Prostate gland (tissue), 2 donors: ENCODE measurements around the gene CACNA1E. TPM values are rescaled to one million over a fixed set of nuclear protein-coding genes. Genes with fewer than 3 reads are reported as not detected.

Experiments used
- DNase-seq: peaks from one replicate; pipeline ENCODE4 v3.0.0-alpha.2; 2019; ENCODE audit warnings: low spot score
- H3K27ac ChIP-seq, 2 donors: fragments of 200-600 bp; sonication (generic); 2 replicates each; pipeline ENCODE4 v1.5.1; 2017 to 2019
- H3K27me3 ChIP-seq: fragments of 200-600 bp; sonication (generic); replicated peaks from 2 replicates; pipeline ENCODE4 v1.5.1; 2019; ENCODE audit not compliant: insufficient read depth
- H3K36me3 ChIP-seq, 2 donors: fragments of 200-600 bp; sonication (generic); 1 replicate in 1 of 2; 2 replicates in 1 of 2; pipeline versions ENCODE4 v1.5.1 to v1.8.1; 2017 to 2019
- H3K4me1 ChIP-seq: fragments of 200-600 bp; sonication (generic); replicated peaks from 2 replicates; pipeline ENCODE4 v1.5.1; 2019
- H3K4me3 ChIP-seq, 2 donors: fragments of 200-600 bp; sonication (generic); 2 replicates each; pipeline ENCODE4 v1.5.1; 2017 to 2019
- H3K9me3 ChIP-seq: fragments of 200-600 bp; sonication (generic); 2 replicates; pipeline ENCODE4 v1.5.1; 2017
- POLR2A ChIP-seq: fragments of 450-650 bp; IDR thresholded peaks from one replicate; pipeline ENCODE4 v1.6.1; 2016; ENCODE audit warnings: antibody characterized with exemption, mild to moderate bottlenecking
- POLR2AphosphoS5 ChIP-seq: sonication (generic); formaldehyde crosslinking; IDR thresholded peaks from one replicate; pipeline ENCODE4 v1.6.1; 2017; ENCODE audit warnings: antibody characterized with exemption
- WGBS: methylation state at CpG from one replicate; pipeline ENCODE4 v1.1.5; 2018; 5-methylcytosine and 5-hydroxymethylcytosine counted together
- intact Hi-C: fragments of 100-400 bp; cut with DNase I; formaldehyde crosslinking; loops from one replicate; pipeline ENCODE4 v1.14.2; 2022
- total RNA-seq, 2 donors: library from RNA; depleted of rRNA; stranded (reverse); fragments of >200 nt; gene quantifications; one replicate each; pipeline ENCODE4 v1.1.0, GENCODE V29; 2016
- TF ChIP-seq, protein P1 (sequence below), 4 experiments: fragments of 200-600 bp in 2 of 4; fragments of 450-650 bp in 2 of 4; sonication (generic) in 2 of 4; IDR thresholded peaks; 1 replicate in 3 of 4; 2 replicates in 1 of 4; pipeline ENCODE4 v1.5.1; 2016 to 2019; ENCODE audit warnings: antibody characterized with exemption in 4 of 4, mild to moderate bottlenecking in 2 of 4, moderate library complexity in 2 of 4

The CACNA1E gene
- total RNA-seq, 2 donors from 2014 or later, result 4.1 TPM; not detected in 1

DNA sequence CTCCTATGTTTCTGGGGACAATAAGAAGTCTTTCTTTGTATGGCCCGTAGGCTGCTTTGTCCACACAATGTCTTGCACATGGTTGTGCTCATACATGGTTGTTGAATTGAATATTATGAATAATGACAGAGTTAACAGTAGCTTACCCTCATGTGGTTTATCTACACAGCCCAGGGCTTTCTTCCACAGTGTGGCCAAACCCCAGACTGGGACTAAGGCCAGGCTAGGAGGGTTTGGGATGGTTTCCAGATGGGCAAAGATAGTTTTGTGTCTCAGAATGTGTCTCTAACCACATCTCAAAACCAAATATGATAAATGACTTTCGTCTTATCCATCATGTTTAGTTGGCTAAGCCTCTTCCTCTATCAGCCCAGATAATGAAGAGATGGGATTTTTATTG is 65.2 kb downstream of the CACNA1E start:
- intact Hi-C loops, result no loop called here
- Histone ChIP-seq H3K36me3 (no peaks in the 10 kb centered on the region), H3K9me3 (no peaks in the 10 kb centered on the region), H3K4me1 (no peaks in the 10 kb centered on the region), H3K27ac (no peak overlapping the region), H3K27me3 (no peaks in the 10 kb centered on the region), H3K4me3 (no peak overlapping the region)
- 95% methylated on average over 2 of the region's 2 CpGs for WGBS
- TF ChIP-seq, protein P1, sequence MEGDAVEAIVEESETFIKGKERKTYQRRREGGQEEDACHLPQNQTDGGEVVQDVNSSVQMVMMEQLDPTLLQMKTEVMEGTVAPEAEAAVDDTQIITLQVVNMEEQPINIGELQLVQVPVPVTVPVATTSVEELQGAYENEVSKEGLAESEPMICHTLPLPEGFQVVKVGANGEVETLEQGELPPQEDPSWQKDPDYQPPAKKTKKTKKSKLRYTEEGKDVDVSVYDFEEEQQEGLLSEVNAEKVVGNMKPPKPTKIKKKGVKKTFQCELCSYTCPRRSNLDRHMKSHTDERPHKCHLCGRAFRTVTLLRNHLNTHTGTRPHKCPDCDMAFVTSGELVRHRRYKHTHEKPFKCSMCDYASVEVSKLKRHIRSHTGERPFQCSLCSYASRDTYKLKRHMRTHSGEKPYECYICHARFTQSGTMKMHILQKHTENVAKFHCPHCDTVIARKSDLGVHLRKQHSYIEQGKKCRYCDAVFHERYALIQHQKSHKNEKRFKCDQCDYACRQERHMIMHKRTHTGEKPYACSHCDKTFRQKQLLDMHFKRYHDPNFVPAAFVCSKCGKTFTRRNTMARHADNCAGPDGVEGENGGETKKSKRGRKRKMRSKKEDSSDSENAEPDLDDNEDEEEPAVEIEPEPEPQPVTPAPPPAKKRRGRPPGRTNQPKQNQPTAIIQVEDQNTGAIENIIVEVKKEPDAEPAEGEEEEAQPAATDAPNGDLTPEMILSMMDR (IDR thresholded peaks at IDR 0.05), result no peak
- TF ChIP-seq POLR2A, result no peak
- TF ChIP-seq POLR2AphosphoS5, result no peak
- DNase-seq, result no peak

DNA sequence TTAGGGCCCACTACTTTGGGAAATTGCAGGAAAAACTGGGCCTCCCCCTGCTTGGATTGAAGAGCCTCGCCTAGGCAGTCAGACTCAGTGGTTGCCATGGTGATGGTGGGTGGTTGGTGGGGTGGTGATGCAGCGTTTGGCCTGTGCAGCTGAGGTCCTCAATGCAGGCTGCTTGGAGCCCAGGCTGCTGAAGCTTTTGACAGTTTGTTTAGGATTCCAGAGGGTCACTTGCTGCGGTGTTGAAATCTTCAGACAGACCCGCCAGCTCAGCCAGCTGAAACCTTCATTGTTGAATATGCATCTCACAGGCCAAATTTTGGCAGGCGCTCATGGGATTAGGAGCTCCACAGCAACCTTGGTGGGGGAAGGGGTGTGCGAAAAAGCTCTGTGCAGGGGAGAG is 67.9 kb downstream of the CACNA1E start:
- H3K4me3 ChIP-seq, result no peak overlapping the region
- no peaks in the 10 kb centered on the region for H3K27me3 ChIP-seq
- no peak overlapping the region for H3K27ac ChIP-seq
- H3K36me3 ChIP-seq, result no peaks in the 10 kb centered on the region
- DNase-seq, result no peak
- 49% methylated on average over 6 of the region's 6 CpGs for WGBS
- no peaks in the 10 kb centered on the region for H3K4me1 ChIP-seq
- intact Hi-C loops, result no loop called here
- TF ChIP-seq POLR2A (no peak), POLR2AphosphoS5 (no peak)
- TF ChIP-seq, protein P1 (IDR thresholded peaks at IDR 0.05), result no peak
- H3K9me3 ChIP-seq, result no peaks in the 10 kb centered on the region

DNA sequence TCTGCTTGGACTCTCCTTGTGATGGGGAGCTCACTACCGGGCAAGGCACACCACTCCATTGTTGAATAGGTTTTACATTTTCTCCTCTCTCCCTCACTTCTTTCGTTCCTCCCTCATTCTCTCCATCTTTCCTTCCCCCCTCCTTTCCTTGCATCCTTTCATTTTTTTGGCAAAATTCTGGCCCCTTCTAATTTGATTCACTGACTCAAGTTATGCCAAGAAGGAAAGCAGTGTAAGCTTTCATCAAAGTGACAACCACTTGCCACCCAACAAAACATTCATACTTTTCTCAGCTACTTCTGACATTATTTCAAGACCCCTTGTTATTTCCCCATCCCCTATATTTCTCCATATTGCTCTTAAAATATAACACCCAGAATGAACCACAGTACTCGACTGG is 68.4 kb downstream of the CACNA1E start:
- H3K27ac ChIP-seq, result no peak overlapping the region
- H3K4me3 ChIP-seq, result no peak overlapping the region
- WGBS, result 89% methylated on average over 3 of the region's 3 CpGs
- intact Hi-C loops, result no loop called here
- DNase-seq, result no peak
- H3K4me1 ChIP-seq, result no peaks in the 10 kb centered on the region
- TF ChIP-seq, protein P1 (IDR thresholded peaks at IDR 0.05), result no peak
- H3K36me3 ChIP-seq, result no peaks in the 10 kb centered on the region
- no peaks in the 10 kb centered on the region for H3K9me3 ChIP-seq
- no peaks in the 10 kb centered on the region for H3K27me3 ChIP-seq

DNA sequence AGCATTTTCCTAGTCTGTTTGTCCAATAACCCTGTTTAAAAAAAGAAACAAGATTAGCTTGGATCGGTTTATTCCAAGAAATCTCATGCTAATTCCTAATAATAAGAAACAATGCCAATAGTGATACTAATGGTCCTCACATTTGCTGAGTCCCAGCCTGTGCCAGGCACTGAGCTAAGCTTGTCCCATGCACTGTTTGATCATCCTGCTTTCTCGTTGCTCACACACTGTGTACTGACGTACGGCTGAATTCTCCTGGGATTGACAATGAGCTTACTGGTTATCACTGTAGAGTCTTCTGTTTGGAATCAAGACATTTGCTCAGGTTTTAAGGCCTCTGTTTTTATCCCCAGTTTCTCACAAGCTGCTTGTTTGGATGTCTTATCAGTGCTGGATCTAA is 71.1 kb downstream of the CACNA1E start:
- intact Hi-C loops, result no loop called here
- no peaks in the 10 kb centered on the region for H3K4me1 ChIP-seq
- no peak for DNase-seq
- no peaks in the 10 kb centered on the region for H3K9me3 ChIP-seq
- TF ChIP-seq, protein P1 (IDR thresholded peaks at IDR 0.05), result no peak
- TF ChIP-seq POLR2AphosphoS5 (no peak), POLR2A (no peak)
- H3K36me3 ChIP-seq, result no peaks in the 10 kb centered on the region
- no peaks in the 10 kb centered on the region for H3K27me3 ChIP-seq
- no peak overlapping the region for H3K4me3 ChIP-seq
- WGBS, result 73% methylated on average over 4 of the region's 4 CpGs
- no peak overlapping the region for H3K27ac ChIP-seq

DNA sequence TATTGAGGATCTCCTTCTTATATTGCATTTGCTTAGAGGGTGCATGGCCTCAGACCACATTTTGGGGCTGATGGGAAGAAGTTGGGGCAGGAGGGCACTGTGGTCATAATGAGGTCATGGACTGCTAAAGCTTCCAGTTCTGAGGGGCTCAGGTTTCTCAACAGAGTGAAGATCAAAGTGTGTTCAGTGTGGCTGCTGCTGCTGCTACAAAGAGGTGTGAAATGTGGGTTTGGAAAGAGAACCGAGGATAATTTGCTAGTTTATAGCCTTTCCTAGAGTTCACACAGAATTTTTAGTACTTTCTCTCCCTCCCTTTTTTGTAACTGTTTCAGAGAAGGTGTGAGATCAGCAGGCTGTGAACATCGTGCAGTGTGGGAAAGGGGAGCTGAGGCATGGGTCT is 73.3 kb downstream of the CACNA1E start:
- no peak overlapping the region for H3K4me3 ChIP-seq
- no peaks in the 10 kb centered on the region for H3K36me3 ChIP-seq
- WGBS, result 21% methylated on average over 2 of the region's 2 CpGs
- intact Hi-C loops, result no loop called here
- H3K9me3 ChIP-seq, result no peaks in the 10 kb centered on the region
- no peaks in the 10 kb centered on the region for H3K4me1 ChIP-seq
- DNase-seq, result no peak
- H3K27me3 ChIP-seq, result no peaks in the 10 kb centered on the region
- no peak overlapping the region for H3K27ac ChIP-seq
- TF ChIP-seq POLR2AphosphoS5 (no peak), POLR2A (no peak)
- TF ChIP-seq, protein P1 (IDR thresholded peaks at IDR 0.05), result no peak
